Liver (tissue), 3 donors: ENCODE results near the gene CIBAR2.
"Not testable (repeated sequence)": the region's sequence is repeated elsewhere in the genome, so short reads cannot be mapped to it uniquely, and the experiment has no call there.

Experiments
- FOXA1 ChIP-seq: IDR thresholded peaks from 2 replicates; pipeline ENCODE4 v1.6.1; 2016; ENCODE audit warnings: antibody characterized with exemption
- JUND ChIP-seq, 2 donors: IDR thresholded peaks; 2 replicates each; pipeline ENCODE4 v1.6.1; 2016; ENCODE audit warnings: antibody characterized with exemption in 2 of 2
- NR2F2 ChIP-seq: IDR thresholded peaks from 2 replicates; pipeline ENCODE4 v1.6.1; 2016; ENCODE audit warnings: antibody characterized with exemption
- TF ChIP-seq, protein P1 (sequence below): IDR thresholded peaks from 2 replicates; pipeline ENCODE4 v1.6.1; 2016; ENCODE audit warnings: antibody characterized with exemption
- TF ChIP-seq, protein P2 (sequence below): fragments of 150-350 bp; IDR thresholded peaks from 2 replicates; pipeline ENCODE4 v1.5.1; 2017; ENCODE audit warnings: improper control_type of control experiment, low read depth, low read length; ENCODE audit not compliant: missing input control
- donor health status: healthy.
- donor health status: healthy.

DNA sequence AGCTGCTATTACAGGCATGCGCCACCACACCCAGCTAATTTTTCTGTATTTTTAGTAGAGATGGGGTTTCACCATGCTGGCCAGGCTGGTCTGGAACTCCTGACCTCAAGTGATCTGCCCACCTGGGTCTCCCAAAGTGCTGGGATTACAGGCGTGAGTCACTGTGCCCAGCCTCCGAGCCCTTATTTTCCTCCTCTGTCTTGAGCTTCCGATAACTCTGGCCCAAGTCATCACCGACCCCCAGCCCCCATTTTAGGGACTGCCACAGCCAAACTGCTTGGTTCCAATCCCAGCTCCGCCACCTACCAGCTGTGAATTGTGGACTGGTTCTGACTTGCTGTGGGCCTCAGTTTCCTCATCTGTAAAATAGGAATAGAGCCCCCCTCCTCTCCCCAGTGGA is 11.2 kb upstream of the CIBAR2 start:
- TF ChIP-seq, protein P1, sequence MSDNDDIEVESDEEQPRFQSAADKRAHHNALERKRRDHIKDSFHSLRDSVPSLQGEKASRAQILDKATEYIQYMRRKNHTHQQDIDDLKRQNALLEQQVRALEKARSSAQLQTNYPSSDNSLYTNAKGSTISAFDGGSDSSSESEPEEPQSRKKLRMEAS = not testable (repeated sequence)
- TF ChIP-seq, protein P2, sequence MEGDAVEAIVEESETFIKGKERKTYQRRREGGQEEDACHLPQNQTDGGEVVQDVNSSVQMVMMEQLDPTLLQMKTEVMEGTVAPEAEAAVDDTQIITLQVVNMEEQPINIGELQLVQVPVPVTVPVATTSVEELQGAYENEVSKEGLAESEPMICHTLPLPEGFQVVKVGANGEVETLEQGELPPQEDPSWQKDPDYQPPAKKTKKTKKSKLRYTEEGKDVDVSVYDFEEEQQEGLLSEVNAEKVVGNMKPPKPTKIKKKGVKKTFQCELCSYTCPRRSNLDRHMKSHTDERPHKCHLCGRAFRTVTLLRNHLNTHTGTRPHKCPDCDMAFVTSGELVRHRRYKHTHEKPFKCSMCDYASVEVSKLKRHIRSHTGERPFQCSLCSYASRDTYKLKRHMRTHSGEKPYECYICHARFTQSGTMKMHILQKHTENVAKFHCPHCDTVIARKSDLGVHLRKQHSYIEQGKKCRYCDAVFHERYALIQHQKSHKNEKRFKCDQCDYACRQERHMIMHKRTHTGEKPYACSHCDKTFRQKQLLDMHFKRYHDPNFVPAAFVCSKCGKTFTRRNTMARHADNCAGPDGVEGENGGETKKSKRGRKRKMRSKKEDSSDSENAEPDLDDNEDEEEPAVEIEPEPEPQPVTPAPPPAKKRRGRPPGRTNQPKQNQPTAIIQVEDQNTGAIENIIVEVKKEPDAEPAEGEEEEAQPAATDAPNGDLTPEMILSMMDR = not testable (repeated sequence)
- not testable (repeated sequence) for TF ChIP-seq NR2F2; FOXA1; JUND (IDR thresholded peaks at IDR 0.05)
